GM10248 (cell line): Measurements from ENCODE around the gene CDON.

Experiments
- CTCF ChIA-PET: fragments of 300-600 bp; sonication (Branson Sonifier 250); formaldehyde crosslinking; extraction: SDS; loops from one replicate; lab custom pipeline; 2021; ENCODE audit warnings: antibody characterized with exemption; lab: Yijun Ruan, JAX
- POLR2A ChIA-PET: fragments of 350-650 bp; sonication (Branson Sonifier 250); formaldehyde crosslinking; extraction: SDS; loops from one replicate; lab custom pipeline; 2020; ENCODE audit warnings: antibody characterized with exemption; lab: Yijun Ruan, JAX
- DNase-seq: peaks from one replicate; pipeline ENCODE4 v3.0.0; 2012; ENCODE audit errors: extremely low spot score
- CTCF ChIP-seq: IDR thresholded peaks from 2 replicates; pipeline ENCODE4 v1.5.1; 2012; ENCODE audit warnings: mild to moderate bottlenecking, low read depth; ENCODE audit errors: extremely low read depth, missing control alignments, control extremely low read depth

The CDON gene

GRCh38 chr11:126105022-126105747 lies 42.5 kb upstream of the CDON start:
- POLR2A ChIA-PET: no interaction called here
- CTCF ChIA-PET: interaction anchor here (1.1 to 1.7 kb wide), 3 partner anchors 12 to 89 kb away, joined by 3 to 5 read pairs (median 4); no protein-coding TSS in a partner anchor
- TF ChIP-seq CTCF: no peak
- no peak for DNase-seq

- ChIA-PET CTCF (interaction anchor here (1.1 to 1.7 kb wide), 3 partner anchors 13 to 21 kb away, joined by 3 to 5 read pairs (median 4); no protein-coding TSS in a partner anchor), POLR2A (no interaction called here)
- no peak for TF ChIP-seq CTCF
- DNase-seq: no peak
Measured at GRCh38 chr11:126104420-126104819, 41.8 kb upstream of the CDON start.

- POLR2A ChIA-PET: no interaction called here
- CTCF ChIA-PET: interaction anchor here (1.1 kb wide), 1 partner anchor 23 kb away, joined by 3 read pairs; no protein-coding TSS in a partner anchor
- no peak for TF ChIP-seq CTCF
- DNase-seq: no peak
Measured at GRCh38 chr11:126103150-126103549, 40.5 kb upstream of the CDON start.

- CTCF ChIA-PET: no interaction called here
- POLR2A ChIA-PET: no interaction called here
- TF ChIP-seq CTCF: no peak
- no peak for DNase-seq
Measured at GRCh38 chr11:126102436-126102981, 39.8 kb upstream of the CDON start.

GRCh38 chr11:126101930-126102283 lies 39.2 kb upstream of the CDON start:
- POLR2A ChIA-PET: no interaction called here
- TF ChIP-seq CTCF: no peak
- DNase-seq: no peak
- CTCF ChIA-PET: no interaction called here

GRCh38 chr11:126101251-126101929 lies 38.7 kb upstream of the CDON start:
- POLR2A ChIA-PET: no interaction called here

More at GRCh38 chr11:126101251-126101929, 38.7 kb upstream of the CDON start:
- DNase-seq: no peak
- CTCF ChIA-PET: interaction anchor here (0.8 kb wide), 1 partner anchor 62 kb away, joined by 3 read pairs; no protein-coding TSS in a partner anchor
- no peak for TF ChIP-seq CTCF
